ENCODE measurements around the gene DHRS7.

GRCh38 chr14:60212503-60213371, 47.5 kb upstream of the DHRS7 start:
- TF ChIP-seq CTCF (IDR thresholded peaks at IDR 0.05 in 2 of 3, conservative IDR thresholded peaks at IDR 0.05 in 1 of 3; ENCODE audit: insufficient read depth in 2 of 3, low read depth in 1 of 3, low read length in 3 of 3), result no peak
- no peak for TF ChIP-seq CBX5 (IDR thresholded peaks at IDR 0.05; ENCODE audit: borderline replicate concordance, low read depth)
- TF ChIP-seq, protein P1, sequence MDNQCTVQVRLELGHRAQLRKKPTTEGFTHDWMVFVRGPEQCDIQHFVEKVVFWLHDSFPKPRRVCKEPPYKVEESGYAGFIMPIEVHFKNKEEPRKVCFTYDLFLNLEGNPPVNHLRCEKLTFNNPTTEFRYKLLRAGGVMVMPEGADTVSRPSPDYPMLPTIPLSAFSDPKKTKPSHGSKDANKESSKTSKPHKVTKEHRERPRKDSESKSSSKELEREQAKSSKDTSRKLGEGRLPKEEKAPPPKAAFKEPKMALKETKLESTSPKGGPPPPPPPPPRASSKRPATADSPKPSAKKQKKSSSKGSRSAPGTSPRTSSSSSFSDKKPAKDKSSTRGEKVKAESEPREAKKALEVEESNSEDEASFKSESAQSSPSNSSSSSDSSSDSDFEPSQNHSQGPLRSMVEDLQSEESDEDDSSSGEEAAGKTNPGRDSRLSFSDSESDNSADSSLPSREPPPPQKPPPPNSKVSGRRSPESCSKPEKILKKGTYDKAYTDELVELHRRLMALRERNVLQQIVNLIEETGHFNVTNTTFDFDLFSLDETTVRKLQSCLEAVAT (IDR thresholded peaks at IDR 0.05), result no peak
